Measurements from ENCODE around the gene TSPOAP1. TPM values are rescaled to one million over a fixed set of nuclear protein-coding genes. Genes with fewer than 3 reads are reported as not detected.

TSPOAP1 gene
- polyA plus RNA-seq, 2 donors = 7.3 to 14.9 TPM

- Histone ChIP-seq H3K36me3 (ENCODE audit: control insufficient read depth in 2 of 2, insufficient read depth in 2 of 2, low read length in 1 of 2) (peaks cover 0 to 7% of the 10 kb centered on the region in 2 donors), H3K4me1 (ENCODE audit: control insufficient read depth in 2 of 2, insufficient read depth in 2 of 2, low read length in 1 of 2) (peaks cover 4 to 25% of the 10 kb centered on the region in 2 donors), H3K4me3 (ENCODE audit: low read depth in 1 of 2, low read length in 2 of 2) (no peak overlapping the region), H3K27ac (ENCODE audit: low read depth in 2 of 2, low read length in 1 of 2) (peak overlapping the region in 1 of 2 donors; percentile 89), H3K27me3 (ENCODE audit: control insufficient read depth in 1 of 2, insufficient read depth in 2 of 2, low read length in 2 of 2) (no peaks in the 10 kb centered on the region), H3K9me3 (ENCODE audit: control insufficient read depth in 2 of 2, insufficient read depth in 1 of 2, low read depth in 1 of 2, low read length in 1 of 2) (no peaks in the 10 kb centered on the region)
- WGBS, 2 donors = 65 to 72% methylated on average over 8 of the region's 8 CpGs
Observed at GRCh38 chr17:58363457-58364185, 35.0 kb upstream of the TSPOAP1 start.

- WGBS, 2 donors = 86 to 89% methylated on average over 14 to 16 of the region's 16 CpGs
- Histone ChIP-seq H3K9me3 (ENCODE audit: control insufficient read depth in 2 of 2, insufficient read depth in 1 of 2, low read depth in 1 of 2, low read length in 1 of 2) (no peaks in the 10 kb centered on the region), H3K27me3 (ENCODE audit: control insufficient read depth in 1 of 2, insufficient read depth in 2 of 2, low read length in 2 of 2) (no peaks in the 10 kb centered on the region), H3K4me3 (ENCODE audit: low read depth in 1 of 2, low read length in 2 of 2) (no peak overlapping the region), H3K27ac (ENCODE audit: low read depth in 2 of 2, low read length in 1 of 2) (no peak overlapping the region), H3K4me1 (ENCODE audit: control insufficient read depth in 2 of 2, insufficient read depth in 2 of 2, low read length in 1 of 2) (peaks cover 4 to 24% of the 10 kb centered on the region in 2 donors), H3K36me3 (ENCODE audit: control insufficient read depth in 2 of 2, insufficient read depth in 2 of 2, low read length in 1 of 2) (peaks cover 0 to 15% of the 10 kb centered on the region in 2 donors)
Observed at GRCh38 chr17:58362368-58363014, 33.9 kb upstream of the TSPOAP1 start.

DNA sequence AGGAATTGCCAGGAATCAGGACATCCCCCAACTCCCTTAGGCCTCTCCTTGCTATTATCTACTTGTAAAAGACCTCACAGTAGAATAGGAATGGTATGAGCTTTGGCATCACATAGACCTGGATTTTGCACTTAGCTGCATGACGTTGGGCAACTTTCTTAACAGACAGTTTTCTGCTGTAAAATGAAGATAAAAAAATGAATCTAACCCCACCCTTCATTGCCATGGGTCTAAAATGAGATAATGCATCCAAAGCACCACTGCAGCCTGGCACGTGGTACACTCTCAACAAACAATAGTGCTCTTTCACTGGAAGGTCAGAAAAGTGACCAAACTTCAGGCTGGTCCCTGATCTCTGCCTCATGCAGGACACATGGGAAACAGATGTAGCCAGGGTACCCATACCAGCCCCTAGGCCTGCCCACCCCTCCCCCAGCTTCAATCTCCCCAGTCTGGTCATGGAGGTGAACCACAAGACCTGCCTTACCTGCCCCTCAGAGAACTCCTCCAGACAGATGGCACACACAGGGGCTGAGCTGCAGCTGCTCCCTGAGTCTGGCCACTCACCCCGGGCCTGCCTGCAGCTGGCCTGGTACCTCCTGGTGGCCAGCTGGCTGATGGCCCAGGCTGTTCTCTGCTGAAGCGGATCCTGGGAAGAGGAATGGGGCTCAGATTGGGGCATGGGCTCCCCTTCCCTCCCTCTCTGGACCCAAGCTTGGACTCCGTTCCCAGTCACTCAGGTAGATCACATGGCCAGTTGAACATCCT, 31.9 kb upstream of the TSPOAP1 start:
- Histone ChIP-seq H3K27me3 (ENCODE audit: control insufficient read depth in 1 of 2, insufficient read depth in 2 of 2, low read length in 2 of 2) (no peaks in the 10 kb centered on the region), H3K9me3 (ENCODE audit: control insufficient read depth in 2 of 2, insufficient read depth in 1 of 2, low read depth in 1 of 2, low read length in 1 of 2) (no peaks in the 10 kb centered on the region), H3K36me3 (ENCODE audit: control insufficient read depth in 2 of 2, insufficient read depth in 2 of 2, low read length in 1 of 2) (peaks cover 0 to 15% of the 10 kb centered on the region in 2 donors), H3K4me3 (ENCODE audit: low read depth in 1 of 2, low read length in 2 of 2) (no peak overlapping the region), H3K27ac (ENCODE audit: low read depth in 2 of 2, low read length in 1 of 2) (no peak overlapping the region), H3K4me1 (ENCODE audit: control insufficient read depth in 2 of 2, insufficient read depth in 2 of 2, low read length in 1 of 2) (peaks cover 4 to 19% of the 10 kb centered on the region in 2 donors)
- WGBS, 2 donors = 73 to 76% methylated on average over 5 of the region's 5 CpGs

- Histone ChIP-seq H3K36me3 (ENCODE audit: control insufficient read depth in 2 of 2, insufficient read depth in 2 of 2, low read length in 1 of 2) (peaks cover 0 to 15% of the 10 kb centered on the region in 2 donors), H3K4me1 (ENCODE audit: control insufficient read depth in 2 of 2, insufficient read depth in 2 of 2, low read length in 1 of 2) (peaks cover 0 to 3% of the 10 kb centered on the region in 2 donors), H3K27me3 (ENCODE audit: control insufficient read depth in 1 of 2, insufficient read depth in 2 of 2, low read length in 2 of 2) (no peaks in the 10 kb centered on the region), H3K4me3 (ENCODE audit: low read depth in 1 of 2, low read length in 2 of 2) (no peak overlapping the region), H3K9me3 (ENCODE audit: control insufficient read depth in 2 of 2, insufficient read depth in 1 of 2, low read depth in 1 of 2, low read length in 1 of 2) (no peaks in the 10 kb centered on the region), H3K27ac (ENCODE audit: low read depth in 2 of 2, low read length in 1 of 2) (no peak overlapping the region)
- 87 to 89% methylated on average over 16 of the region's 16 CpGs for WGBS, 2 donors
Observed at GRCh38 chr17:58358408-58359172, 30.0 kb upstream of the TSPOAP1 start.

GRCh38 chr17:58357312-58358297, 29.0 kb upstream of the TSPOAP1 start:
- Histone ChIP-seq H3K4me3 (ENCODE audit: low read depth in 1 of 2, low read length in 2 of 2) (no peak overlapping the region), H3K36me3 (ENCODE audit: control insufficient read depth in 2 of 2, insufficient read depth in 2 of 2, low read length in 1 of 2) (peaks cover 0 to 13% of the 10 kb centered on the region in 2 donors), H3K27ac (ENCODE audit: low read depth in 2 of 2, low read length in 1 of 2) (peak overlapping the region; percentile 63 to 68), H3K4me1 (ENCODE audit: control insufficient read depth in 2 of 2, insufficient read depth in 2 of 2, low read length in 1 of 2) (peaks cover 0 to 5% of the 10 kb centered on the region in 2 donors), H3K27me3 (ENCODE audit: control insufficient read depth in 1 of 2, insufficient read depth in 2 of 2, low read length in 2 of 2) (no peaks in the 10 kb centered on the region), H3K9me3 (ENCODE audit: control insufficient read depth in 2 of 2, insufficient read depth in 1 of 2, low read depth in 1 of 2, low read length in 1 of 2) (no peaks in the 10 kb centered on the region)
- 86 to 88% methylated on average over 22 of the region's 22 CpGs for WGBS, 2 donors

DNA sequence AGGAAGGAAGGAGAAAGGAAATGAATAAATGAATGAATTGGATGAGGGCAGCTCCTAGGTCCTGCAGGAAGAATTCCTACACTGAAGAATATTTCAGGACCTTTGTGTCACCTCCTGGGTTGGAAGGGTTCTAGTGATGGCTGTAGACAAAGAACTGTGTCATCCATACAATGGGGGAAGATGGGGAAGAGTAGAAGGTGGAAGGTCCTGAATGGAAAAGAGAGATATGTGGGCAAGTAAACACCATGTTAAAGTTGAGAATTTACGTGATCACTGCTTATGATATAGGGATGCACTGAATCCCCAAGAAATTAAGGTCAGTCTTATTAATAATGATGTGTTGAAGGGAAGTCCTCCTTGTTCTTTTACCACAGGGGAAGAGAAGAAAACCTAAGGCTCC, 27.6 kb upstream of the TSPOAP1 start:
- no peak overlapping the region for H3K27ac ChIP-seq (ENCODE audit: low read depth in 2 of 2, low read length in 1 of 2)
- H3K4me1 ChIP-seq (ENCODE audit: control insufficient read depth in 2 of 2, insufficient read depth in 2 of 2, low read length in 1 of 2) = peaks cover 0 to 5% of the 10 kb centered on the region in 2 donors
- no peak overlapping the region for H3K4me3 ChIP-seq (ENCODE audit: low read depth in 1 of 2, low read length in 2 of 2)
- H3K9me3 ChIP-seq (ENCODE audit: control insufficient read depth in 2 of 2, insufficient read depth in 1 of 2, low read depth in 1 of 2, low read length in 1 of 2) = no peaks in the 10 kb centered on the region
- H3K27me3 ChIP-seq (ENCODE audit: control insufficient read depth in 1 of 2, insufficient read depth in 2 of 2, low read length in 2 of 2) = no peaks in the 10 kb centered on the region
- H3K36me3 ChIP-seq (ENCODE audit: control insufficient read depth in 2 of 2, insufficient read depth in 2 of 2, low read length in 1 of 2) = peaks cover 0 to 13% of the 10 kb centered on the region in 2 donors
- 91 to 97% methylated on average over 1 of the region's 1 CpG for WGBS, 2 donors

GRCh38 chr17:58354541-58355216, 26.1 kb upstream of the TSPOAP1 start:
- 66 to 69% methylated on average over 6 of the region's 6 CpGs for WGBS, 2 donors
- Histone ChIP-seq H3K36me3 (ENCODE audit: control insufficient read depth in 2 of 2, insufficient read depth in 2 of 2, low read length in 1 of 2) (peaks cover 0 to 12% of the 10 kb centered on the region in 2 donors), H3K4me3 (ENCODE audit: low read depth in 1 of 2, low read length in 2 of 2) (no peak overlapping the region), H3K4me1 (ENCODE audit: control insufficient read depth in 2 of 2, insufficient read depth in 2 of 2, low read length in 1 of 2) (peaks cover 0 to 5% of the 10 kb centered on the region in 2 donors), H3K27me3 (ENCODE audit: control insufficient read depth in 1 of 2, insufficient read depth in 2 of 2, low read length in 2 of 2) (no peaks in the 10 kb centered on the region), H3K9me3 (ENCODE audit: control insufficient read depth in 2 of 2, insufficient read depth in 1 of 2, low read depth in 1 of 2, low read length in 1 of 2) (no peaks in the 10 kb centered on the region), H3K27ac (ENCODE audit: low read depth in 2 of 2, low read length in 1 of 2) (peak overlapping the region in 1 of 2 donors; percentile 7)

DNA sequence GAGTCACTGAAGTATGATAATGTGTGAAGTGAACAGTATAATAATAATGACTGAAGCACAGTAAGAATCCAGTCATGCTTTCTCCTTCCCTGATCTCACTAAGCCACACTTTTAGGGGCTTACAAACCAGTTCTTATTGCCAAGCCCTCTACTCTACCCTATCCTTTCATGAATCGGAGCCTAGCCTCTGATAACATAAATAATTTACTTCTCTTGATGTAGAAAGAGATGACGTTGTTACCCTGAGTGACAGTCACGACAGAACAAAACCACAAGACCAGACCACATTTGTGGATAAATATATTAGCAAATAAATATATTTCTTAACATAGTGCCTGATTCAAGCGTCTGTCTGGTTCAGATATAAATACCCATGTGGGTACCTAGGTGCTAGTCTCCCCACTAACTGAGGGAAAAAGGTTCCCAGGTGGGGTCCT, 24.8 kb upstream of the TSPOAP1 start:
- H3K27me3 ChIP-seq (ENCODE audit: control insufficient read depth in 1 of 2, insufficient read depth in 2 of 2, low read length in 2 of 2) = no peaks in the 10 kb centered on the region
- WGBS, 2 donors = 44 to 50% methylated on average over 4 of the region's 4 CpGs
- peak overlapping the region in 1 of 2 donors; percentile 82 for H3K4me3 ChIP-seq (ENCODE audit: low read depth in 1 of 2, low read length in 2 of 2)
- peaks cover 3 to 9% of the 10 kb centered on the region in 2 donors for H3K36me3 ChIP-seq (ENCODE audit: control insufficient read depth in 2 of 2, insufficient read depth in 2 of 2, low read length in 1 of 2)
- peaks cover 0 to 5% of the 10 kb centered on the region in 2 donors for H3K4me1 ChIP-seq (ENCODE audit: control insufficient read depth in 2 of 2, insufficient read depth in 2 of 2, low read length in 1 of 2)
- H3K27ac ChIP-seq (ENCODE audit: low read depth in 2 of 2, low read length in 1 of 2) = peak overlapping the region in 1 of 2 donors; percentile 15
- no peaks in the 10 kb centered on the region for H3K9me3 ChIP-seq (ENCODE audit: control insufficient read depth in 2 of 2, insufficient read depth in 1 of 2, low read depth in 1 of 2, low read length in 1 of 2)
